GM04504 (cell line): ENCODE results near the gene MFN2.
A peak's percentile ranks its signal among the peaks of the same experiment; 100 is the strongest.
"Not testable (repeated sequence)": the region's sequence is repeated elsewhere in the genome, so short reads cannot be mapped to it uniquely, and the experiment has no call there.

ENCODE experiments used
- DNase-seq: peaks from one replicate; pipeline ENCODE4 v3.0.0-alpha.2; 2012; ENCODE audit warnings: low read depth

MFN2 gene

DNA sequence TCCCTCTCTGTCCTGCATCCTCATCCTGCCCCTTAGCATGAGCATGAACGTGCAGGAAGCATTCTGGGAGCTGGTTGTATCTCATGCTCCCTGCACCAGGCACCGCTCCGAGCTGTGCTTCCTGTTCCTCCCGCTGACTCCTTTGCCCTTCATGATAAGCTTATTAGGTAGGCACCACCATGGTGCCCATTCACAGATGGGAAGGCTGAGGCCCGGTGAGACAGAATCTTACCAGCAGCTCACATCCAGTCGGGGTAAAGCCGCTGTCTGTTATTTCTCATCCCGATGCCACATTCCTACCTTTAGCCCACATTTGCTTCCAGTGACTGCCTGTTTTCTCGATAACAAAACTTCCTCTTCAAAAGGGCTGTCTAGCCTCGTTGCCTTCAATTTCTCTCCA lies 46.3 kb downstream of the MFN2 start:
- DNase-seq, result no peak

- DNase-seq, result no peak
Measured at GRCh38 chr1:12028248-12028647, 48.0 kb downstream of the MFN2 start.

DNA sequence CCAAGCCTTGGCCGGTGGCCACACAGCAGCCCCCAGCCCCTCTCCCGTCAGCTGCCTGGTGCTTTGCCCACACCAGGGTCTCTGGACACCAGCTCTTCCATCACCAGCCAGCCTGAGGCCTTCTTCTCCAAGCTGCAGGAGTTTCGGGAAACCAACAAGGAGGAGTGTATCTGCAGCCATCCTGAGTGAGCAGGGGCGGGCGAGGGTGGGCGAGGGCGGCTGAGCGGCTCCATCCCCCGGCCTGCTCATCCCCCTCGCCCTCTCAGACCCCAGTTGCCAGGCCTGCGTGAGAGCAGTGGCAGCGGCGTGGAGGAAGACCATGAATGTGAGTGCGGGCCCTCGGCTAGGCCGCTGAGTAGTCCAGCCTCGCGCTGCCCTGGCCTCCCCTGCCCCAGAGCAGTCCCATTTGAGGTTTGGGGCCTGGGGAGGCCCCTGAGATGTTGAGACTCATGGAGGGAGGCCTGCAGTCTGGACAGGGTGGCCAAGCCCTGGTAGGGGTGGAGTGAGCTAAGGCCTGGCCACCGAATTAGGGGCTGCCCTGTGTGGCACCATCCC lies 48.8 kb downstream of the MFN2 start:
- DNase-seq, result no peak

DNA sequence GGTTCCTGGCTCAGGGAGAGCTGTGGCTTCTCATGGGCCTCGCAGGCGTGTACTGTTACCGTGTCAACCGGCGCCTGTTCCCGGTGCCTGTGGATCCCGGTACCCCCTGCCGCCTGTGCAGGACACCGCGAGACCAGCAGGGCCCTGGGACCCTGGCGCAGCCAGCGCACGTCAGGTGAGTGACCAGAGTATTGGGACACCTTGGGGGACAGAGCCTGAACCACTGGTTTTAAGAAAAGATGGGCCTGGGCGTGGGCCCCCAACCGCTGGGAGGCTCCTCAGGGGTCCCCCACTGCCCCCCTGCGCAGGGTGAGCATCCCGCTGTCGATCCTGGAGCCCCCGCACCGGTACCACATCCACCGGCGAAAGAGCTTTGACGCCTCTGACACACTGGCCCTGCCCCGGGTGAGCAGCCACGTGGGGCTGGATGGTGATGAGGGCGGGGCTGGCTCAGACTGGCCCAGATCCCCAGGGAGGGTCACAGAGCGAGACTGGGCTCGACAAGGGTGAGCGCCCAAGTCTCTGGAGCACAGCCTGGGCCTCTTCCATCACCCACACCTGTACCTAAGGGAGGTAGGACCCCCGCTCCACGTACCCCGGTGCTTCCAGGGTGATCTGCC lies 49.6 kb downstream of the MFN2 start:
- no peak for DNase-seq

DNA sequence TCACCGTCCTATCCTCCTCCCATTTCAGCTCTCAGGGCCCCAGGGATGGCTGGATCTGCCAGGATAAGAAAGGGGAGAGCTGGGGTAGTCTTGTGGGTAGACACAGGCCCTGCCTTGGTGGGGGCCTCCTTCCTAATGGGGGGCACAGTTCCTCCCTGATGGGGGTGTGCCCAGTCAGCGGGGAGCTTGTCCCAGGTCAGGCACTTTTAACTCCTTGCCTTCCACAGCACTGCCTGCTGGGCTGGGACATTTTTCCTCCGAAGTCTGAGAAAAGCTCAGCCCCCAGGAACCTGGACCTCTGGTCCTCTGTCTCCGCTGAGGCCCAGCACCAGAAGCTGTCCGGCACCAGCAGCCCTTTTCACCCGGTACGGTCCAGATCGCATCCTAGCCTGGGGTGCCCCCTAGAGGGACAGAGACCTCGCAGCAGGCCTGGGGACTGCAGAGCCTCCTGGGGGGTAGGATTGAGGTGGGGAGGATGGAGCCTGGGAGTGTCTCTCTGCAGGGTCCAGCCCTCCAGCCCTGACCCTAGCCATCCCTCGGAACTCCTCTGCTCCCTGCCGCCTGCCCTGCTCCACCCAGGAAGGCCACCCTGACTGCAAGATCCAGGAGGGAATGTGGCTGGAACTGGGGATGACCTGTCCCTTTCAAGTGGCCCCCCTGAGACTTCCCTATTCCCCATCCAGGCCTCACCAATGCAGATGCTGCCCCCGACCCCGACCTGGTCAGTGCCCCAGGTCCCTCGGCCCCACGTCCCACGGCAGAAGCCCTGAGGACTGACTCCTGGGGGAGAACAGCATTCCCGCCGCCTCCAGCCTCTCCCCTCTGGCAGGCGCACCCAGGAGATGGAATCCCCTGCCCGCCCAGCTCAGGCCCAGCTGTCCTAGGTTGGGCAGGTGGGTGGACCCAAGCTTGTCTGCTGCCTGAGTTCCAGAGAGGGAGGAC lies 51.1 kb downstream of the MFN2 start:
- DNase-seq, result no peak

DNA sequence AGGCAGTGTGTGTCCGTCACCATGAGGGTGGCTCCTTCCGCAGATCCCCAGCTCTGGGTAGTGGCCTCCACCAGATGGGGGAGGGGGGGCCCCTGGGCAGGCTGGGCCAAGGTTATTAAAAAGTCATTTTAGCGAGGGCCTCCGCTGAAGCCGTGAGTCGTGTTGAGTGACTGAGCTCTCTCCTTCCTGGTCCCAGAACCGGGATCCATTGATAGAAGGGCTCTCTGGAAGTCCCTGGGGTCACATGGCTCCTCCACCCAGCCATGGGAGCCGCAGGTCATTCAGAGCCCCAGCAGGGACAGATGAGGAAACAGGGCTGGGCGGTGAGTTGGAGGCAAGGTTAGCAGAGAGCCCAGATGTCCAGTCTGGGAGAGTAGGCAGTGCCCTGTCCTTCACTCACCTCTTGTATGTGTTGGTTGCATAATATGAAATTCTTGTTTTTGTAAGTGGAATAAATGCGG lies 51.9 kb downstream of the MFN2 start:
- no peak for DNase-seq

DNA sequence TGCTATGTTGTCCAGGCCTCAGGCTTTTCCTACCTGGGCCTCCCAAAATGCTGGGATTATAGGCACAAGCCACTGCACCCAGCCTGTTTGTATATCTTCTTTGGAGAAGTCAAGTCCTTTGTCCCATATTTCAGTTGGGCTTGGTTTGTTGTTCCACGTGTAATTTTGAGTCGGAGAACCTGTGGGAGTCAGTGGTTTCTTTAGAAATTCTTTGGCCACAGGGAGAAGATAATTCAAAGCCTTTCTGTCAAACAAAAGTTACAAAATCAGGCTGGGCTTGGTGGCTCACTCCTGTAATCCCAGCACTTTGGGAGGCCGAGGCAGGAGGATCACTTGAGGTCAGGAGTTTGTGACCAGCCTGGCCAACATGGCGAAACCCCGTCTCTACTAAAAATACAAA lies 53.2 kb downstream of the MFN2 start:
- not testable (repeated sequence) for DNase-seq

DNA sequence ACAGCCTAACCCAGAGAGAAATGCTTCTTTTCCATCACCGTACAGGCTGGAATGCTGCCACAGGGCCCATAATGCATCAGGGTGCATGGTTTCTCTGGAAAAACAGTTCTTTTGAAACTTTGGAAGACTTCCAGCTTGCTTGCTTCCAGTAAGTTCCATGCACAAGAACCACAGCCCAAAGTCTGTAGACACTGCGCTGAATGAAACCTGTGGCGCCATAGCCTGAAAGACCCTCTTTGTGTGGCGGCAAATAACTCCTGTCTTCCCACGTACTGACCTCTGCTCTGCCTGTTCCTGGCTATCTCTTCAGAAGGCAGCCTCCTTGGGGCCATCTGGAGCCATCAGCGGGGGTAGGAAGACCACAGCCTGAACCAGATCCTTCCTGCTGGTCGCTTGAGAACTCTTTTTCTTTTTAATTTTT lies 54.1 kb downstream of the MFN2 start:
- DNase-seq, result no peak

GRCh38 chr1:12035312-12035711 lies 55.1 kb downstream of the MFN2 start:
- DNase-seq, result no peak

DNA sequence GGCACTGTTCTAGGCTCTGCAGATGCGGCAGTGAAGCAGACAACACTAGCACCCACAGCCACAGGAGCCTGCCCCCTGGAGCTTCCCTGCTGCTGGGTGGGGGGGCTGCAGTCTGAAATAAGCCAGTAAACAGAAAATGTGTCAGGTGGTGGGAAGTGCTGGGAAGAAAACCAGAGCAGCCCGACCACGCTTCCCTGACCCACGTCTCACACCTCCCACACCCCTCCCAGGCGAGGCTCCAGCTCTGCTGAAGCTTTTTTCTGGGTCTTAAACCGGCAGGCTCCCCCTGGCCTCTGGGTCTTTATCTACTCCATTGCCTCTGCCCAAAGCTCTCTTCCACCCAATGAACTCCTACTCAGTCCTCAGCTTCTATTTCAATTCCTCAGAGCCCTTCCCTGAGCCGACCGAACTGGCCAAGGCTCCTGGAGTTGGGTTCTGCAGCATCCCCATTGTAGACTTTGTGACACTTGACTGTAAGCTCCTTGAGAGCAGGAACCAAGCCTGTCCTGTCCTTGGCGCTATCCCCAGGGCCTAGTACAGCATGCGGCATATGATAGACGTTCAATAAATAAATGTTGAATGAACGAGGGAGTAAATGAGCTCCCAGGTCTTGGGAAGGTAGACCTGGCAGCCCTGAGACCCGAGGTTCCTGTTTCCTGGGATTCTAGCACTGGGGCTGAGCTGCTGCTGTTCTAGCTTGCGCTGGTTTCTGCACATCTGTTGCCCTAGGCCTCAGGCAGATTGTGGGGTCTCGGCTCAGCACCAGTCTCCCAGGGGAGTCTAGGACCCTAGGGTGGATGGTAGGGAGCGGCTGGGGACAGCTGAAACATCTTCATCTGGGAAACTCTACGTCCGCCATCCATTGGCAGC lies 57.5 kb downstream of the MFN2 start:
- DNase-seq, result no peak

GRCh38 chr1:12038356-12039163 lies 58.3 kb downstream of the MFN2 start:
- no peak for DNase-seq

DNA sequence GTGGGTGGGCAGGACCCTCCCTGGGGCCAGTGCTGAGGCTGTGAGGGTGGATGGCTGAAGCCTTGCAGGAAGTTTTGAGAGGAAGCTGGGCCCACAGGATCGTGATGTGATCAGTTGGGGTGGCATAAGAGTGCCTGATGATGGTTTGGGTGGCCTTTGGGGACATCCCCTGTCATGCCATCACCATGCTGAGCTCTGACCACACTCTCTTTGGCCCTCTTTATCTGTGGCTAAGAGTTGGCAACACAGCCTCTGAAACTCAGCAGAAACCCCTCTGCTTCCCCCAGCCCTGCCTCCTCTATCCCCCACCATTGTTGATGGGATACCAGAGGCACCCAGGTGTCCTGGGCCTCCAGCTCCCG lies 58.9 kb downstream of the MFN2 start:
- DNase-seq, result no peak

- not testable (repeated sequence) for DNase-seq
Measured at GRCh38 chr1:12039824-12040456, 59.7 kb downstream of the MFN2 start.

DNA sequence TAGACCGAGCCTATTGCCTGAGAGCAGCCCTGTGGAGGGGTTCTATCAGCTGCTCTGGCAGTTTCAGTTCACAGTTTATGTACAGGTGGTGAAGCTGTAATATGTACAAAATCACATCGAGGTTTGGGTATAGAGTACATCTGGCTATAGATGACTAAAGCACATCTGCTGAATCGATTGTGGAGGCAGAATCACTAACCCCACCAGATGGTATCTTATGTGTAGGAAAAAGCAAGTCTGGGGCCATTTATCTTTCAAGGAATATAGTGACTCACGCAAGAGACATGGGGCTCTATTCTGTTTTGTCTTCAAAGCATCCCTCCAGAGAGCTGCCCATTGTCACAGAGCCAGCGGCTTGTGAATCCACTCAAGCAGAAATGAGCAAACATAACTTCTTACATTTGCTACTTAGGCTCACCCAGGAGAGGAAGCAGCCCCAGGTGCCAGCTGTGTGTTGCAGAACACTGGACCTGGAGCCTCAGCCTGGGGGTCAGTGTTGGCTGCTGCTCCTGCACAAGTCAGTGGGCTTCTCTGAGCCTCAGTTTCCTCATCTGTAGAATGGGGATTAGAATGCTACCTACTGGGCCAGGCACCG lies 60.3 kb downstream of the MFN2 start:
- DNase-seq, result peak; percentile 89

- not testable (repeated sequence) for DNase-seq
Measured at GRCh38 chr1:12044187-12044877, 64.1 kb downstream of the MFN2 start.

DNA sequence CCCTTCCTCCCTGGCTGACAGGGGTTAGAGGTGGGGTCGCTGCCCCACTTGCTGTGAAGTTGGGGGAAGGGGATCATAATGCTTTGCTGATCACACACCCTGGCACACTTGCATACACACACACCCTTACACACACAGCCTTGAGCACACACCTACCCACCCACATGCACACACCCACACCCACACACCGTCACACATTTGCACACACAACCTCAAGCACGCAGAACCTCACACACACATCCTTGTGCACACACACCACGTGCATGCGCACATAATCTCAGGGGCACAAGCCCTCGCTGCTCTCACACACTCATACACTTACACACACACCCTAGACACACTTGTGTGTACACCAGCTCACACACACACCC lies 66.5 kb downstream of the MFN2 start:
- no peak for DNase-seq

DNA sequence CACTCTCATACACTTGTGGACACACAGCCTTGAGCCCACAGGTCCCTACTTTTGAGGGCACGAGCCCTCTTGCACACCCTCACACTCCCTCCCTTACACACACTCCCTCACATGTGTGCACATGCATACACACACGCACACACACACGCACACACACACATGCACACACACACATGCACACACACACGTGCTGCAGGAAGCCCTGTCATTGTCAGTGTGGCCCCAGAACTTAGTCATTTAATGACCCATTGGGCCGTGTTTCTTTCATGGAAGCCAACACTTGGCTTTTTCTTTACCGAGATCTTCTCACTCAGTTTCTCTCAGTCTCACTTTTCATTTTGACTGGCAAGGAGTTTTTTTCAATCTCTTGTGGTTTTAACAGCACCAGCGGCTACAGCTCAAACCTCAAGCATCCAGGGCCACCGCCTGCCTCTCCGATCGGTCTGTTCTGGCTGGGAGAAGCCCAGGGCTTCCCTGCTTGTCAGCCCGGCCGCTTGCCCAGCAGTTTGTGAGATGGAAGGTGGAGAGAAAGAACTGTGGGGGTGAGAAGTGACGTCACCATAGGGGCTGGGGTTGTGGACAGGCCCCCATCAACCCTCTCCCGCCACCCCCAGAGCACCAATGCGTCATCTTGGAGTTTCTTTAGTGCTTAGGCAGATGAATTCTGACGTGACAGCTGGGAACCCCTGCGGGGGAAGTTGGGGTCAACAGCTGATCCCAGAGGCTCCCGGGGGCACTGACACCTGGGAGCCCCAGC lies 67.1 kb downstream of the MFN2 start:
- no peak for DNase-seq

DNA sequence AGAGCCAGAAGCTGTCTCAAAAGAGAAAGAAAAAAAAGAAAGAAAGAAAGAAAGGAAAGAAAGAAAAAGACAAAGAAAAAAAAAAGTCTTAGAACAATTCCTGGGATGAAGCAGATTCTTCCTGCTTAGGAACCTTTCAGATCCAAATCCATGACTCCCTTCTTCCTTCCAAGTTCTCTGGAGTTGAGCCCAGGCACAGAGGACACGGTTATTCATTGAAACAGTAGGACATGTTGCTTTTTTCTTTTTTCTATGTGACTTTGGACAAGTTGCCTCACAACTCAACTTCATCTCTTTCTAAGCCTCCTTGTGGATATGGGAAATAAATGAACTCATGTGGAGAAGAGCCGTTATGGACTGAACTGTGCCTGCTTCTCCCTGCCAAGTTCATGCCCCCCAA lies 68.1 kb downstream of the MFN2 start:
- no peak for DNase-seq

DNA sequence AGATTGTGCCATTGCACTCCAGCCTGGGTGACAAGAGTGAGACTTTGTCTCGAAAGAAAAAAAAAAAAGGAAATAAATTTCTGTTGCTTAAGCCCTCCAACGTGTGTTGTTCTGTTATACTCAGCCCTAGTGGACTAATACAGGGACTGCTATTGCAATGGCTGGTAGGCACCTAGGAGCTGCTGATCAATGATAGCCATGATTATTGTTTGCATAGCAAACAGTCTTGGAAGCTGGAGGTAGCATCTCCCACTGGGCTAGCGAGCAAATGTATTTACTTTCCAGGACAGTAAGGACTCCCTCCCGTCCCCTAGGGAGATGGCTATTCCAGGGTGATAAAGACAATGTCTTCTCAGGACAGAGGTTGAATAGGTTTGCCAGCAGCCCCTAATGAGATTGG lies 69.4 kb downstream of the MFN2 start:
- no peak for DNase-seq
